GM18870 (cell line): ENCODE results near the gene NOP9.
A peak's percentile ranks its signal among the peaks of the same experiment; 100 is the strongest.
"Not testable (repeated sequence)": the region's sequence is repeated elsewhere in the genome, so short reads cannot be mapped to it uniquely, and the experiment has no call there.

Experiments
- ATAC-seq: cut with Tn5 transposase; IDR thresholded peaks from one replicate; pipeline ENCODE4 v1.9.1; 2021; ENCODE audit warnings: moderate library complexity; ENCODE audit not compliant: unreplicated experiment

NOP9 gene

DNA sequence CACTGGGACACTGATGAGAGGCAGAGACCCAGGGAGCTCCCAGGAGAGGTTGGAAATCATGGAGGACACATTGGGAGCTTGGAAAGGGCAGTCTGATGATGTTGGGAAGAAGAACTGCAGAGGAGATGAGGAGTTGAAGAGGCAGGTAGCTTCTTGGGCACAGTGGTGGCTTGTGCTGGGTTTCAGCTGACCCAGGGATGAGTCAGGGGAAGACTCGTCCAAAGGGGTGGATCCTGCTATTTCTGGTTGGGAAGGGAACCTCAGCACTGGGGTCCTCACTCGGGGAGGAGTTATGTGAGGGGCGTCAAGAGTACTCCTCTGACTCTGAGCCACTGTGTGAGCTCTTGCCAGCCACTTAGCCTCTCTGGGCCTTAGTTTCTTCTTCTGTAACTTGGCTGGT, 23.7 kb downstream of the NOP9 start:
- ATAC-seq = no peak

DNA sequence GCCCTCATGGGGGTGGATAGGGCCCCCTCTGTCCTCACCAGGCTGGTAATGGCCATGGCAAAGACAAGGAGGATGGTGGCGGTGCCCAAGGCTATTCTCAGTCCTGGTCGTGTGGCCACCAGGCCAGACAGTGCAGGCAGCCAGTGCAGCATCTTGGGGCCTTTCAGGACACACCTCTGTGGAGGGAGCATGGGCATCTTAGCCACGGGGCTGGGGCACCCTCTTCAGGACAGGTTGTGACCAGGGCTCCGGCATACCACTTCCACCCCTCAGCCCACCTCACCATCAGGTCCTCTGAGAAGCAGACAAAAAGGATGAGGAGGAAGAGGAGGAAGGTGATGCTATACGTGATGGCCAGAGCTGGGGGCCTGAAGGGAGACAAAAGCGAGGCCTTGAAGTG, 24.4 kb downstream of the NOP9 start:
- ATAC-seq = no peak

DNA sequence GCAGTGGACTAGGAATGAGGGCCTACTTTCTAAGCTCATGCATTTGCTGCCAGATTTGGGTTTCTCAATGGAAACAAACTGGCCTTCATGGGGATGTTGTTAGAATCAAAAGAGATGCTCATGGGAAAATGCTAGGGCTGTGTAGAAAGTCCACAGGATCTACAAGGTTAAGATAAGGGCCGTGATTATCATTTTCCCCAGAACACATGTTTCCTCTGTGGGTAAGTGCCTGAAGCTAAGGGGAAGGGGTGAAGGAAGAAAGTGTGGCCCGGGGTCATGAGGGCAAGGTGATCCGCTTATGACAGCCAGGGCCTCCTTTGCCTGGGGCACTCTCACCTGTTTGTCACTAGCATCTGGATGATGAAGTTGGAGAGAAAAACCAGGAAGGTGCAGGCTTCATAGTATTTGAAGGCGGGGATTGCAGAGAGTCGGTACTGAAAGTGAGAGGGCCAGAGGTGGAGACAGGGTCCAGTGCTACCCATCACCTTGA, 25.4 kb downstream of the NOP9 start:
- ATAC-seq = no peak

DNA sequence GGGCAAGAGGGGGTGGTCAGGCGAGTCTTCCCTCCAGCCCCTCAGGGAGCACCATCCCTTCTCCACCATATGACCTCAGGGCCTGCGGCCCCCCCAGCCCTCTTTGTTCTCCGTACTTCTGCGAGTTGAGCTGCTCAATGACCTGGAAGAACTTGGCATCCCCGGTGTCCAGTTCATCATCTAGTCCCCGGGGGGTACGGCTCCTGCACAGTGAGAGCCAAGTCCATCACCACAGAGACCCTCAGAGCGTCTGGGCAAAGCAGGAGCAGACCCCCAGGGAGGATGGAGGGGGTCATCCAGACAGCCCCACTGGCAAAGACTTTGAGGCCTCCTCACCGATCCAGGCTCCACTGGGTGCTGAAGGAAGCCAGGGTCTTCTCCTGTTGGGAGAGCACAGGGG, 26.3 kb downstream of the NOP9 start:
- no peak for ATAC-seq

DNA sequence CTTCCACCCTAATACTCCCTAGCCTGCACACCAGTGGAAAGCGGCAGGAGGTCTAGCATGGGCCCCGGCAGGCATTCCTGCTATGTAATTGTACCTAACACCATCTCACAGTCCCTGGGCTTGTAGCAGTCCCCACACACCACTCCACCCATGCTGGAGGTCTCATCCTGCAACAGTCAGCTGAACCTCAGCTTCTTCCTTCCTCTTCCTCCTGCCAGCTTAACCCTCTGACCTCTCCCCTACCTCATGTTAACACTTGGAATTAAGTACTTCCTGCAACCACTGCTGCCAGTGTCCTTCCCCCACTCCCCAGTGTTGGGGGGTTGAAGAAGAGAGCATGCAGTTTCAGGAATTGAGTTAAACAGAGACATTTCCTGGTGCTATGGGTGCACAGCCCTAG, 27.7 kb downstream of the NOP9 start:
- ATAC-seq = no peak

DNA sequence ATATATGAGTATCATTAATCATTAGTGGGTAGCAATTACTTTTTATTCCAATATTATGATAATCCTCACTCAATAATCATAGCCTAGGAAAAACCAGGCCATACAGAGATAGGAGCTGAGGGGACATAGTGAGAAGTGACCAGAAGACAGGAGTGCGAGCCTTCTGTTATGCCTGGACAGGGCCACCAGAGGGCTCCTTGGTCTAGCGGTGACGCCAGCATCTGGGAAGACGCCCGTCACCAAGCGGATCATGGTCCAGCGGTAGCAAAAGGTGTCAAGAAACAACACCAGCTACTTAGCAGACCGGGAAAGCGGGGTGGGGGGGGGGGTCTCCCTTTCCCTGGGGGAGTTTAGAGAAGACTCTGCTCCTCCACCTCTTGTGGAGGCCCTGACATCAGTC, 28.3 kb downstream of the NOP9 start:
- not testable (repeated sequence) for ATAC-seq

DNA sequence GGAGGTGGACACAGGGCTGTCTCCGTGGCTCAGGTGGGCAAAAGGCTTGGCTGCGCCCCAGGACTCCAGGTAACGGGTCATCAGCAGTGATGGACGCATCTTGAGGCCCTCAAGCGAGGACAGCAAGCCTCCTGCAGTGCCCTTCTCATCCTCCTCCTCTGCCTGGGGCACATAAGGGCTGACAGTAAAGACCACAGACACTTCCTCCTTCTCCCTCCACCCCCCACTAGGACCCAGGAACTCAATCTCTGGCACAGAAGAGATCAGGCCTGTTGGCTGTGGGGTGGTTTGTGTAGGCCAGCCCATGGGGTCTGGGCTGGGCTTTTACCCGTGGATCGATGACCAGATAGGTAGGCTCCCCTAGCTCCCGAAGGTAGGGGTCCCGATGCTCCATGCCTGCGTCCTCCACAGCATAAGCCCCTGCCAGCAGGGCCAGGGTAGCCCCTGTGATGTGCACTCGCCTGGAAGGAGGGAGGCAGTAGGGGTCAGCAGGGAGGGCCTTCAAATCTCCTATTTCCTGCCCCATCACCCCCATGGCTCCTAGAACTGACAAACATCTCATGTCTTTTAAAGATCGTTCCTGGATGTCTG, 29.5 kb downstream of the NOP9 start:
- ATAC-seq = no peak

DNA sequence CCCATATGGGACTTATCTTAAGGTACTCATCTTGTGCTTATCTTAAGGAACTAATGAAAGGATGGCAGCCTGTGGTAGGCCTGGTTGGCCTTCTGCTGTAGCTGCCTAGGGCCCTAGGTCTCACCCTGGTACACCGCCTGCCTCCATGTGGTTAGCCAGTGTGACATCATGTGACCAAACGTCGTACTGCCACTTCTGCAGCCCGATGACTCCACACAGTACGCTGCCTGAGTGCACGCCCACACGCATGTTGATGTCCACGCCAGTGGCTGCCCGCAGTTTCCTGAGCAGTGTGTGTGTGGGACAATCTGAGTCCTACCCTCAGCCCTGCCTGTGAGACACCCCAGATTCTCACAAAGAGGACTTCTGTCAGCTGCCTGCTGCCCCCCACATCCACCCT, 30.1 kb downstream of the NOP9 start:
- no peak for ATAC-seq

DNA sequence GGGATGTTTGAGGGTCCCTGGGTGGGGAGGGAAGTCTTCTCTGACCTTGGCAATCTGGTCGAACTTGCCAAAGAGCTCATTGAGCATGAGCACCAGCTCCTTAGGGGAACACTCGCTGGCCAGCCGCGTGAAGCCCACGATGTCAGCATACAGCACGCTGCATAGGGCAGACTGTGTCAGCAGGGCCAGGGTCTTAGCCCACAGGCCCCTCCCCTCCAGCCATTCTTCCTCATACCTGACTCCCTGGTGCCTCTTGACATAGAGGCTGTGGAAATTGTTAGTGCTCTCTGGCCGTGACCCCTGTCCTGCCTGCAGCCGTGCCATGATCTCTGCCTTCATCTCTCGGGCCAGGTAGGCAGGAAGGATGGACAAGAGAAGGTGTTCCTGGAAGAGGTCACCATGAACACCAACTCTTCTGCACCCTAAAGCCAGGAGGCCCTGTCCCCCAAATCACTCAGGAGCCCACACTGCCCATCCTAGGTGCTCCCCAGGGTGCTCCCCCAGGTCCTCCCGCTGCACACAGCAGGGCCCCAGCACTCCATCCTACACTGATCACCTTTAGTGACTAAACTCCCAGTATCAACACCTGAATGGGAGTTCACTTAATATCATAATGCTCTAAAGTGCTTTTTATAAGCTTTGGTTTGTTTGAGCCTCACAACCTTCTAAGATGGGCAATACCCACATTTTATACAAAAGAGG, 31.5 kb downstream of the NOP9 start:
- ATAC-seq = no peak

DNA sequence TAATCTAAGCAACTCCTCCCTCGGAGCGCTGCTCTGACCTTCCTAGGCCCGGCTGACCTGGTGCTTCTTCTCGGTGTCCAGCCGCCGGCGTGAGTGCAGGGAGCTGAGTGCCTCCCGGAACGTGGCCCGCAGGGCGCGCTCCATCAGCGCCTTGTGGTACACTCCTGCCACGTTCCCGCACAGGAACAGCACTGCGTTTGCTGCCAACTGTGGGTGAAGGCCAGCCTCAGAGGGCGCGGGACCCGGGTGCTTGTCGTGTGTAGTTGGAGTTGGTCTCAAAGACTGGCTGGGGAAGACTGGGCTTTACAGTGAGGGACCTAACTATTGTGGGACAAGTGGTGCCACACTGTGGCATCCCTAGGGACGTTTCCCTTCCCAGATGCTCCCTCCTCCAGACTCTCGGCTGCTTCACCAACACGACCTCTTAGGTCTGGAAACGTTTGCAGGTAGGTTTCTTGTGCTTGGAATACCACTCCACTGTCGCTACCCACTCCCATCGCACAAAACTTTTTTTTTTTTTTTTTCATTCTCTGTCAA, 32.1 kb downstream of the NOP9 start:
- no peak for ATAC-seq

DNA sequence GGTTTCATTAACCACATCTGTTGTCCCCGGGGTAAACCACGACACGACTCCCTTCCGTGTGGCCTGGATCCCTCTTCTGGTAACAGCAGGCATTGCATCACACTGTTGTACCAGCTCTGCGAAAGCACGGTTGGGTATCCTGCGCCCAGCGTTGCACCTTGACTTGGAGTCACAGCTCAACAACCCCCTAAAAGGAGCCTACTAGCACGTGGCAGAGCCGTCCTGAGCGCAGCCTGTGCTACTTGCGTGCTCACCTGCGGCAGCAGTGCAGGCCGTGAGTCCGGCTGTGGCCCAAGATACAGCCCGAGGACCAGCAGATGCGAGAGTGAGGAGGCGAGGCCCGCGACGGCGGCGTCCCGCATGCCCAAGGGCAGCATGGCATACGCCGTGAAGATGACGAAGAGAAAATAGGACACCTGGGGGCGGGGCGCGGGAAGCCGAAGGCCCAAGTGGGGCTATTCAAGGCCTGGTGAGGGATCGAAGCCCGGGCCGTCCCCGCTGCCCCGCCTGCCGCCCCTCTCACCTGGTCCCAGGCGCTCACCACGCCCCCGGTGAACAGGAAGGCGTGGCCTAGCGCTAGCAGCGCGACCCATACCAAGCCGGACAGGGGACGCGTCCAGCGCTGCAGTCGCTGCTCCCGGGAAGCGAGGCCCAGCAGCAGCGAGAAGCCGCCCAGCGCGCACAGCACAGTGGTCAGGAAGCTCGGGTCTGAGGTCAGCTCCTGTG, 32.8 kb downstream of the NOP9 start:
- ATAC-seq = peak; percentile 63

DNA sequence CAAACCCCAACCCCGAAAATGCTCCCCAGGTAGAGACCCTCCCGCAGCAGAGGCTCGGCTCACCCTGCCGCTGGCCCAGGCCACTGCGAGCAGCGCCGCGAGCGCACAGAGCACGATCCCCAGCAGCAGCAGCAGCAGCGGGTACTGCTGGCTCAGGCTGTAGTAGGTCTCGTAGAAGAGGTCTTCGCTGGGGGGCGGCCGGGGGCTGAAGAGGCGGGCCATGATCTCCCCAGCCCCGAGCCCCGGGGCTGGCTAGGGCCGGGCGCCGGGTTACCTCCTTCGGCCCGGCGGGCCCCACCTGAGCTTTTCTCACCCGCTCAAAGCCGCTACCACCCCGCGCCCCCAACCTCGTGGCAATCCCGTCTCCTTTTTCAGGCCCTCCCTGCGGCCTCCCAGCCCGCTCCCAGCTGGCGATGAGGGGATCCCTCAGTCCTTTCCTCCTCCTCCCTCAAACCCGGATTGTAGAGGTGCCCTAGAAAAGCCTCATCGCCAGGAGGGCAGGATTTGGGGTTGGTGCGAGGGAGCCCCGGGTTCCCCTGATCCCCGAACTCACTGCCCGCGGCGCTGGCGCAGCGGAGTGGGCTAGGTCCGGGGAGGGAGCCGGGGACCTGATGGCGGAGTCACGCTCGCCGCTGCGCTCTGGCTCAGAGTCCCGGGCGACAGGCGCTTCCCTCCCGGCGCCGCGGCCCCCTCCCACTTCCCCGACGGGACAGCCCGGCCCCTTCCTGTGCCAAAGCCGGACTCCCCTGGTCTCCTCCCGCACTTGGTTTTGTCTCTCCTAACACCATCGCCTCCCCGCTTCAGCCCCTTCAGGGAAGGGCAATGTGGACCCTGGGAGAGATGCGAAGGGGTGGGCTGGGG, 35.0 kb downstream of the NOP9 start, which contains the start of gene ADCY4:
Gene ADCY4, minus strand, starts transcription at position 641 of the 861 bp plus-strand sequence. Its CDS starts 419 bp downstream, at position 222.
- no peak for ATAC-seq

DNA sequence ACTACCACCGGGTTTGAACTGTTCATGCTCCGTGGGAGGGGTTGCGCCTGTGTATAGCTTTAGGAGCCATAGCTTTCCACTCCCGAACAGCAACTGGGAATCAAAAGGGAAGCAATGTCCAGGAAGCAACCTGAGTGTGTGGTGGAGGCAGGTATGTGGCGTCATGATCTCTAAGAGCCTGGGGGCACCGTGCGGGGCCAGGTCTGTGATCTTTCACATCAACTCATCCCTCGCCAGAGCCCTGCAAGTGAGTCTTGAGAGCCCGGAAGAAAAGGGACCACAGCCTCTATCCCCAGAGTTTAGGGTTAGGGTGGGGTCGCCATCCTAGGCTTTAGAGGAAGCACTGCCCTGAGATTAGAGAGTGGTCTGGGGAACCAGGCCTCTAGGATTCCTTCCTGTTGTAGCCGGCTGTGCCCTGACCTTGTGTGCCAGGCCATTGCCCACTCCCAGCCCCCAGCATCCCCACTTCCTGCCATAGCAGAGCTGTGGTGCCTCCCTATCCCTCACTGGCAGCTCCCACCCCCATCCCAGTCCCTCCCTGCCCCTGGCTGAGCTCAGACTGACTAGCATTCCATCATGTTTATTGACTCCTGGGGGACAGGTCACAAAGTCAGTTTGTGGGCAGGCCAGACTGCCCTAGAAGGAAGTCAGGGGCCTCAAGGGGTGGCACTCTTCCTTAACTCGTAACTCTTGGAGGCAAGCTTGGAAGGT, 36.0 kb downstream of the NOP9 start:
- no peak for ATAC-seq

DNA sequence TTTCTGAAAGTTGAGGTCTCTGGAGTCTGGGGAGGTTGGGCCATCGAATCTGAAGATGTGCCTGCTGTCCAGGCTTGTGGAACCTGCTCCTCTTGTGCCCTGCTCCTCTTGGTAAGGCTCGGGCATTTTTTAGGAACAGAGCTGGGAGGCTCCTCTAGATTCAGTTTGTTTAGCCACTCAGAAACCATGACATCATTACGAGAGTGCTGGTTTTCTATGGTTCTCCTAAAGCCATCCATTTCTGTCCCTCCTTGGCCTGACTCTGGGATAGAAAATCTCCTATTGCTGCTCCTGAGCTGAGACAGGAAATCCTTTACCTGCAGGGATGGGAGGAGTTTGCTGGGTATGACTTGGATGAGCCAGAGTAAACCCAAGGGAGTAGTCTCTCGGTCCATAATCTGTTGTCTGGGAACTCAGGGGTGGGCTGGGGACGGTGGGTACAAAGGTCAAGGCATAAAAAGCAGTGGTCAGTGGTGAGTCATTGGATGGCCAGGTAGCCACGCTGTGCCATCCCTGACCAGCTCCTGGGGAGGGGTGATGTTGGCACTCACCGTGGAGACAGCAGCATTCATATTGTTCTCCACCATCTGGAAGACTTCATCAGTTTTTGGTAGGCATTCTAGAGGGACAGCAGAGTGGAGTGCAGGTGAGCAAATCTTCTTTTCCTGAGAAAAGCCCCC, 37.6 kb downstream of the NOP9 start:
- ATAC-seq = no peak

DNA sequence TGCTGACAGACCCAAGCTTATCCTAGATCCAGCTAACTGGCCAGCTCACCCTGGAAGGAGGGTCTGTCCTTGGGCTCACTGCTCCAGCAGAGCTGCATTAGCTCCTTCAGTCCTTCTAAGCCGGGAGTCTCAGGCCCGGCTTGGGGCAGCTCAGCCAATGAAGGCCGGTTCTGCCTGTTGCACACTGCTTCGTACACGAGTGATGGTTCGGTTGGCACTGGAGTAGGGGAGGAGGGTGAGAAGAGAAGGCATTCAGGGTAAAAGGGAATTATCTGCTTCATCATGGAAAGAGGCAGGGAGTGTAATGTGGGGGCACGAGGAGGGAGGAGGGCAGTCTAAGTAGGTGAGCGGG, 38.1 kb downstream of the NOP9 start:
- ATAC-seq = no peak

DNA sequence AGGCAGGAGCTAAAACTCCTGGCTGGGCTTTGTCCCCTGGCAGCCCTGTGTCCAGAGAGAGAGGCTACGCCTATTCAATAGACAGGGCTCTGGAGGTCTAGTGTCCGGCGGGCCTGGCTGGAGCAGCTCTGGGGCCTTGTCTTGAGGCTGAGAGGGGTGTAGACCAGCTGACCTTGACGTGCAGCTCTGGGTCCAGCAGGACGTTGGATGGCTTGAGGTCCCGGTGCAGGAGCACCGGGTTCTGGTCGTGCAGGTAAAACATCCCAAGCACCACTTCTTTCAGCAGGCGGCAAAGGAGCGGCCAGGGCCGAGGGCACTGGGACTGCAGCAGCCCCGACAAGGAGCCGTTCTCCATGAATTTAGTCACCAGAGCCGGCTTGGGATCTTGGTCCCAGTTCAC, 39.2 kb downstream of the NOP9 start:
- ATAC-seq = no peak

DNA sequence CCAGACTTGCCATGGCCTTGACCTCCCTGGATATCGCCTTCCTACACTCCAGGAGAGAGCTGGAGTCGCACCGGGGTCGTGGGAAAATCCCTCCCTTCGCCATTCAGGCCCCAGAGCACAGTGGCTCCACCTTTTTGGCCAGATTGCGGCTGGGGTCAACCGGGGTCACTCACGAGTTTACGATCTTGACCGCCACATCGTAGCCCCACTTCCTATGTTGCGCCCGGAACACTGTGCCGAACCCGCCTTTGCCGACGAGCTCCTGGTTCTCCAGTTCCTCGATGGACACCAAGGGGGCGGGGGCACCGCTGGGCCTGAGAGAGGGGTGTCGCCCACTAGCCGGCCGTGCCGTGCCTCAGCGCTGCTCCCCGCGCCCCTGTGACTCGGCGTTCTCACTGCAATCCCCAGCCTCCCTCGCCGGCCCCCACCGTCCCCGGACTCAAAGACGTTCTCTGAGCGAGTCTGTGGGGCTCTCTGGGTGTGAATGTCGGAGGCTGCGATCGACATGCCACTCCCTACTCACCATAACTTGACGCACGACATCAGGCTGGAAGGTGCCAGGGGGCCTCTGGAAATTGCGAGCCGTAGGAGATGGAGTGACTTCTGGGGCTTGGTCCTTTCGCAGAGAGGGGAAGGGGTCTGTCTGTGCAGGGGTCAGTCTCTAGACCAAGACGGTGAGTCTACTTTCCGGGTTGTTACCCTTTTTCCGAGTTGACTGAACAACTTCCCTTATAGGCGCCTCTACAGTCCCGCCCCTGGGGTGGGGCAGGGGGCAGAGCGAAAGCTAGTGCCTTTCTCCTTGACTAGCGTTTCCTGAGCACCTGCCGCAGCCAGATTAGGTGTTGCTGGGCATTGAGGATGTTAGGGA, 39.9 kb downstream of the NOP9 start, which contains the start of gene RIPK3:
Gene RIPK3, minus strand, starts transcription at position 708 of the 868 bp plus-strand sequence. Its CDS starts 165 bp downstream, at position 543.
- peak; percentile 71 for ATAC-seq

DNA sequence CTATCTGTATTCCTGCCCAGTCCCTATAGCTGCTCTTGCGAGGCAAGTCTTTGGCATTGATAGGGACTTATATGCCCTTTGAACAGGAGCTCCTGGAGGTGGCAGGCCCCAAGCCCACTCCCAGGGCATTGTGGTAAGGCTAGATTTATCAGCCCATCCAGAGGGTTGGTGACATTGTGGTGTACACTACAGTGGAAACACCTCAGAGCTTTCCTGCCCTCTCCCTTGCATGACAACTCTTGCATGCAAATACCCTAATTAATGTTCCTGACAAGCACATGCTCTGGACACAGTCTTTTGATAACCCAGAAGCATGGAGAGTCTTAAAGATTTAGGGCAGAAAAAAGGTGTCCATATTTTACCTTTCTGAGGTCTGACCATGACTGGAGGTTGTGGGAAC, 41.0 kb downstream of the NOP9 start:
- ATAC-seq = no peak

DNA sequence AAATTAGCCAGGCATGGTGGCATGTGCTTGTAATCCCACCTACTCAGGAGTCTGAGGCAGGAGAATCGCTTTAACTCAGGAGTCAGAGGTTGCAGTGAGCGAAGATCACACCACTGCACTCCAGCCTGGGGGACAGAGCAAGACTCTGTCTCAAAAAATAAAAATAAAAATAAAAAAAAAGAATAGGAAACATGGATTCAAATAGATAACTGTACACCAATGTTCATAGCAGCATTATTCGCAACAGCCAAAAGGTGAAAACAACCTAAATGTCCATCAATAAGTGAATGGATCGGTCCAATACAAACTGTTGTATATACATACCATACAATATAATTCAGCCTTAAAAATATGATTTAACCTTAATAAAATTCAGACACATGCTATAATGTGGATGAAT, 43.2 kb downstream of the NOP9 start:
- no peak for ATAC-seq
